Activated naive CD4-positive, alpha-beta T cell treated with anti-CD3 and anti-CD28 coated beads, Interleukin-2, amount 50 U/mL, for 24 hours (primary cell): ENCODE data around the gene NINJ2.
"Not testable (repeated sequence)": the region's sequence is repeated elsewhere in the genome, so short reads cannot be mapped to it uniquely, and the experiment has no call there.

Experiments used
- H3K27ac Mint-ChIP-seq: one replicate; pipeline ENCODE4 v1.8.0; 2021; ENCODE audit warnings: mild to moderate bottlenecking, mixed read lengths
- H3K27me3 Mint-ChIP-seq: one replicate; pipeline ENCODE4 v1.8.0; 2021; ENCODE audit warnings: mixed read lengths
- H3K36me3 Mint-ChIP-seq: one replicate; pipeline ENCODE4 v1.8.0; 2021; ENCODE audit warnings: mixed read lengths
- H3K4me1 Mint-ChIP-seq: one replicate; pipeline ENCODE4 v1.8.0; 2021; ENCODE audit warnings: mixed read lengths
- H3K4me3 Mint-ChIP-seq: one replicate; pipeline ENCODE4 v1.8.0; 2021; ENCODE audit warnings: mild to moderate bottlenecking, mixed read lengths
- H3K9me3 Mint-ChIP-seq: one replicate; pipeline ENCODE4 v1.8.0; 2021; ENCODE audit warnings: mixed read lengths

Gene NINJ2, protein sequence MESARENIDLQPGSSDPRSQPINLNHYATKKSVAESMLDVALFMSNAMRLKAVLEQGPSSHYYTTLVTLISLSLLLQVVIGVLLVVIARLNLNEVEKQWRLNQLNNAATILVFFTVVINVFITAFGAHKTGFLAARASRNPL

DNA sequence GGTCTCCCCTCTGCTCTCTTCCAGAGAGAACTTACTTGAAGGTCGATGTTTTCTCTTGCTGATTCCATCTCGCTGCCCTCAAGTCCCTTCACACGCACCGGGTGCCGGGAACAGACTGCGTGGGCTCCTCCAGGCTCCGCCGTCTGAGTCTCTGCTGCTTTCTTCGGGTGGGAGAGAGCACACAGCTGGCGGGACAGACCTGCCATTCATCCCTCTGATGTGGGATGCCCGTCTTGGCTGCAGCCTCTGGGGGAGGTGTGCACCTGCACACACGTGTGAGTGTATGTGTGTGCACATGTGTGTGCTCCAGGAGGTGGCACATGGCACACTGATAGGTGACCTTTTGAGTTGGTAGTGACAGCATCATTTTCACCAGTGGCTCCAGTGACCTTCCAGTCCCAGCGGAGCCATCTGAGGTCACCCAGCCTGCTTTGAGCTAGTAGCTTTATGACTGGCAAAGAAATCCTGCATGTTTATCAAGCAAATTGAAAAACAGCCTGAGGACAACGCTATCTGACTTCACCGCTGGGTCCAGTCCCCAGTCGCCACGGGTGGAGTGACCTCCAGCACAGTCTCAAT, at the start of gene NINJ2:
TSS of gene NINJ2 (minus strand) at position 153 of the 579 bp plus-strand sequence. CDS start at position 68, 85 bp downstream.
- Mint-ChIP-seq H3K27me3 (no peaks in the 10 kb centered on the region), H3K27ac (peak within 1 kb of the TSS; percentile 84), H3K9me3 (no peaks in the 10 kb centered on the region), H3K4me1 (peaks cover 63% of the 10 kb centered on the region), H3K36me3 (no peaks in the 10 kb centered on the region), H3K4me3 (peak within 1 kb of the TSS; percentile 82)

DNA sequence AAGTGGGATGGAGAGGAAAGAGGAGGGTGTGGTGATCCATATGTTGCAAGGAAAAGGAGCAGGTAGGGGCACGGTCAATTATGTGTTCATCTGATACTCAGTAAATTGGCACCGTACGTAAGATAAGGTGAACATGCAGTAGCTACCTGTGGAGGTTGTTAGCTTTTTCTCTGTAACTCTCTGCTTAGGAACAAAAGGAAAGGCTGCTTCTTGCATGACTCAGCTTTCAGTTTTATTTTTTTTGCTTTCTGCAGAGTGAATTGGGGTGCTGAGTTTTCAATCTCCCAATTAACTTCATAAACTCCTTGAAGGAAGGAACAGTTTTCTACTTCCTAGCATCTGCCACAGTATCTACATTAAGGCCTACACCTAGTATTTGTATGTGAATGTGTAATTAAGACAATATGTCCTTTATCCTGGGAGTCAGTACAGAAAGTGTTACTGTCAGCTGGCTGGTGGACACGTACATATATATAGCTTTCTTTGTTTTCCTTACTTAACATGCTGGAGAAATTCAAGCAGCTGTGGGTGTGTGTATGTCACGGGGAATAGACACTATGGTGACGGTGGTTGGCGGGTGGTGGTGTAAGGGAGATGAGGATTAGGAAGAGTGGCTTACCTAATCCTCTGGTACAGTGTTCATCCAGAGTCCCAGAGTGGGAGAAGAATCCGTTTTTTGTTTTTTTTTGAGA, 49.1 kb upstream of the NINJ2 start:
- Mint-ChIP-seq H3K36me3 (no peaks in the 10 kb centered on the region), H3K27ac (peak overlapping the region; percentile 84), H3K4me1 (peaks cover 40% of the 10 kb centered on the region), H3K27me3 (no peaks in the 10 kb centered on the region), H3K4me3 (peak overlapping the region; percentile 49), H3K9me3 (no peaks in the 10 kb centered on the region)

DNA sequence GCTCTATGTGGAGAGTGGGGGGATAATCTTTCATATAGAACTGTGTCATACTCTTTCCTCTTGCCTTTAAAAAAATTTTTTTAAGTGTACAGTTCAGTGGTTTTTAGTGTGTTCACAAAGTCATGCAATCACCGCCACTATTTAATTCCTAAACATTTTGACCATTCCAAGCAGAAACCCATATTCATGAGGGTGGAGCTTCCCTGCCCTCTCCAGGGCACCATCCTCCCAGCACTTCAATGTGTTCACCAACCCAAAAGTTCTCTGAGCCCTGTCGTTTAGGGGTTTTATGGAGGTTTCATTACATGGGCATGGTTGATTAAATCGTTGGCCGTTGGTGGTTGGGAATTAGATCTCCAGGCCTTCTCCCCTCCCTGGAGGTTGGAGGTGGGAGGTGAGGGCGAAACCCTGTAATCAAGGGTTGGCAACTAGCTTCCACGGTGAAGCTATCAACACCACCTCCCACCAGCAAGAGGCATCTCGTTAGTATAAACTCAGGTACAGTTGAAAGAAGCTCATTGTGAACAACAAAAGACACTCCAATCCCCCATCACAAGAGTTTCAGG, 46.3 kb upstream of the NINJ2 start:
- Mint-ChIP-seq H3K4me1 (peaks cover 22% of the 10 kb centered on the region), H3K36me3 (no peaks in the 10 kb centered on the region), H3K27me3 (no peaks in the 10 kb centered on the region), H3K27ac (no peak overlapping the region), H3K9me3 (no peaks in the 10 kb centered on the region), H3K4me3 (no peak overlapping the region)

DNA sequence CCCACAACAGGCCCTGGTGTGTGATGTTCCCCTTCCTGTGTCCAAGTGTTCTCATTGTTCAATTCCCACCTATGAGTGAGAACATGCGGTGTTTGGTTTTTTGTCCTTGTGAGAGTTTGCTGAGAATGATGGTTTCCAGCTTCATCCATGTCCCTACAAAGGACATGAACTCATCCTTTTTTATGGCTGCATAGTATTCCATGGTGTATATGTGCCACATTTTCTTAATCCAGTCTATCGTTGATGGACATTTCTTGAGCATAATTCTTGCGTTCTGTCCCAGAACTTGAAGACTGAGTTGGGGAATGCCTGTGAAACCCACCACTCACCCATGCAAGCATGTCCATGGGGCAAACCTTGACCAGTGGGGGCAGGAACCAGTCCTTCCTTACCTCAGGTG, 44.8 kb upstream of the NINJ2 start:
- H3K9me3 Mint-ChIP-seq, H3K36me3 Mint-ChIP-seq, H3K4me3 Mint-ChIP-seq, H3K27me3 Mint-ChIP-seq, H3K27ac Mint-ChIP-seq: not testable (repeated sequence)
- H3K4me1 Mint-ChIP-seq: peaks cover 18% of the 10 kb centered on the region

DNA sequence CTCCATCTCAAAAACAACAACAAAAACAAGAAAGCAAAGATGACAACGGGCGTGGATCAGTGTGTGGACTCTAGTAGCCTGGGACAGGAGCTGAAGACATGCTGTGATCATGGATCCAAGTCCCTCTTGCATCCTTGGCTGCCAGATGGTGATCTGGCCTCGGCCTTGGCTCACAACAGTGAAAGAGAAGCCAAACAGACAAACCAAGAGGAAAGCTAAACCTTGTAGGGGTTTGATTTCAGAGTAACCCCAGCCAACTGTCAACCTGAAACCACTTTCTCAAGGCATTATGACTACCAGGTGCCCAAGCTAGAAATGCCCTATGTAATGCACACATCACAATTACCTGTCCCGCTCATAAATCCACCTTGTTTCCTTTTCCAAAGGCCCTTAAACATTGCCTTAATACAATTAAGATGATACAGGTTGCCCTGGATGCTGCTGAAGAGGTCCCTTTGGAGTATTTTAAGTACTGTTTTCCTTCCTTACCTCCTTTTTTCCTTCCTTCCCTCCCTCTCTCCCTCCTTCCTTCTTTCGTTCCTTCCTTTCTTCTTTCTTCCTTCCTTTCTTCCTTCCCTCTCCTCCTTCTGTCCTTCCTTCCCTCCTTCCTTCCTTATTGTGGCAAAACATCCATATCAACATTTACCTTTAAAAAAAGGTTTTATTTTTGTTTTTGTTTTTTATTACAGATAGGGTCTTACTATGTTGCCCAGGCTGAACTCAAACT, 41.4 kb upstream of the NINJ2 start:
- Mint-ChIP-seq H3K9me3 (no peaks in the 10 kb centered on the region), H3K36me3 (no peaks in the 10 kb centered on the region), H3K4me1 (peaks cover 18% of the 10 kb centered on the region), H3K27ac (no peak overlapping the region), H3K4me3 (no peak overlapping the region), H3K27me3 (no peaks in the 10 kb centered on the region)

DNA sequence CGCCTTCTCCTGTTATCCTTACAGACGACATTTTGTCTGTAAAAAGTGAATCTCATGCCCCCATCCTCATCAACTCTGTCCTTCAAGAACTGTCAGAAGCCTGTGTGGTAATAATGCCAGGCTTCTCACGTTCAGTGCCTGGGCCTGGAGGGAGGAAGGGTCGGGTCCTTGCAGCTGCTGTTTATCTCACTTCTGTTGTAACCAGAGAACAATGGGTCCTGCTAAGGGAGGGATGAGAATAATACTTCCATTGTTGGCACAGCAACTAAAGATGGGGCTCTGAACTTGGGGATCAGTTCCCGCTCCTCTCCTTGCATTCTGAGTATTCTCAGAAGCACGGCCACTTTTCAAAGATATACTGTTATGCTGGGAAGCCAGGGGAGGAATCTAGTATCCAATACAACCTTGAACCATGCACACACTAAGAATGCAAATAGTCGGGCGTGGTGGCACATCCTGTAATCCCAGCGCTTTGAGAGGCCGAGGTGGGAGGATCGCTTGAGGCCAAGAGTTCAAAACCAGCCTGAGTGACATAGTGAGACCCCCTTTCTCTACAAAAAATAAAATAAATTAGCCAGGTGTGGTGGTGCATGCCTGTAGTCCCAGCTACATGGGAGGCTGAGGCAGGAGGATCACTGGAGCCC, 38.8 kb upstream of the NINJ2 start:
- H3K4me3 Mint-ChIP-seq: no peak overlapping the region
- no peaks in the 10 kb centered on the region for H3K9me3 Mint-ChIP-seq
- H3K27ac Mint-ChIP-seq: no peak overlapping the region
- H3K27me3 Mint-ChIP-seq: no peaks in the 10 kb centered on the region
- H3K36me3 Mint-ChIP-seq: peaks cover 4% of the 10 kb centered on the region
- H3K4me1 Mint-ChIP-seq: peaks cover 33% of the 10 kb centered on the region

DNA sequence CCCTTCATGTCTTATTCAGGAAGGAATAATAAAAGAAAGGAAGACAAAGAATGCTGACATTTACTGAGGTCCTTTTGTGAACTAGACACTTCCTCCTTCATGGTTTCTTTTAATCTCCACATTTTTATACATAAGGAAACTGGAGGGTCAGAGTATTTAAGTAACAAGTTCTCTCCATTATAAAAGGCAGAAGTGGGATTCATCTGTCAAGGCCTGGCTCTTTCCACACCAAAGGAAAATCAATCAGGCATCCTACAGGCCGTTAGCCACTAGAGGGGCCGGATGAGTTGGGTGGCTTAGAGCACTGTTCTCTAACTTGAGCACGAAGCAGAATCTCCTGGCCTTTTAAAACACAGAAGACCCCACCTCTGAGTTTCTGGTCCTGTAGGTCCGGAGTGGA, 36.8 kb upstream of the NINJ2 start:
- Mint-ChIP-seq H3K4me1 (peaks cover 53% of the 10 kb centered on the region), H3K36me3 (peaks cover 4% of the 10 kb centered on the region), H3K27ac (peak overlapping the region; percentile 35), H3K9me3 (no peaks in the 10 kb centered on the region), H3K4me3 (no peak overlapping the region), H3K27me3 (no peaks in the 10 kb centered on the region)

DNA sequence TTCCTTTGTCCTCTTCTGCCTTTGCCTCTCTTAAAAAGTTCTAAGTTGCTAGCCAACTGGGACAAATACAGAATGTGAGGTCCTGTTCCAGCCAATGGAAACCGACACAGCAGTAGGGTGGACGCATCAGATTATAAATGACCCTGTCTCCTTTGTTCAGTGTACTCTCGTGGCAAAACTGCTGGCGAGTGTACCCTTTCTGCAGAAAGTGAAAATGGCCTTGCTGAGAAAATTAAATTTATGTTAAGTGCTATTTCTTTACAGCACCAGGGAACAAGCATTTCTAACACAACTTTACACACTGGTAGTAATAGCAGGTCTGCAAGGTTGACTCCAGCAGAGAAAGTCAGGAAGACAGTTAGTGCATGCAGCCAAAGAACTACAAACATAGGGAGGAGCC, 35.0 kb upstream of the NINJ2 start:
- H3K9me3 Mint-ChIP-seq, H3K27me3 Mint-ChIP-seq, H3K36me3 Mint-ChIP-seq, H3K4me3 Mint-ChIP-seq: not testable (repeated sequence)
- Mint-ChIP-seq H3K27ac (peak overlapping the region; percentile 41), H3K4me1 (peaks cover 55% of the 10 kb centered on the region)

DNA sequence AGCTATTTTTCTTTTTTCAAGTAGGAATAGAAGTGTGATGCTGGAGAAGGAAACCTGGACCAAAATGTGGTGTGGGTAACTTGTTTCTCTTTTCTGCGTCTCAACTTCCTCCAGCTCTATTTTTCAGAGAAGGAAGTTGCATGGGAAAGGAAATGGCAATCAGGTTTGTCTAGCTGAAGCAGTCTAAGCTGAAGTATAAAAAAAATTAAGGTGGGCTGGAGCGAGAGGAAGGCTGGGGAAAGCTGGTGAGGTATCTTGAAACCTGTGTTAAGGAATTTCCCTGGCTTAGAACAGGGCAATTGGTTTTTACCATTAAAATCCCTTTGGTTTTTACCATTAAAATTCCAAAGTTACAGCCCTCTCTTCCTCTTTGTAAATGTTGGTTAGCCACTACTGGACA, 34.2 kb upstream of the NINJ2 start:
- Mint-ChIP-seq H3K27me3 (no peaks in the 10 kb centered on the region), H3K27ac (peak overlapping the region; percentile 84), H3K4me1 (peaks cover 55% of the 10 kb centered on the region)

DNA sequence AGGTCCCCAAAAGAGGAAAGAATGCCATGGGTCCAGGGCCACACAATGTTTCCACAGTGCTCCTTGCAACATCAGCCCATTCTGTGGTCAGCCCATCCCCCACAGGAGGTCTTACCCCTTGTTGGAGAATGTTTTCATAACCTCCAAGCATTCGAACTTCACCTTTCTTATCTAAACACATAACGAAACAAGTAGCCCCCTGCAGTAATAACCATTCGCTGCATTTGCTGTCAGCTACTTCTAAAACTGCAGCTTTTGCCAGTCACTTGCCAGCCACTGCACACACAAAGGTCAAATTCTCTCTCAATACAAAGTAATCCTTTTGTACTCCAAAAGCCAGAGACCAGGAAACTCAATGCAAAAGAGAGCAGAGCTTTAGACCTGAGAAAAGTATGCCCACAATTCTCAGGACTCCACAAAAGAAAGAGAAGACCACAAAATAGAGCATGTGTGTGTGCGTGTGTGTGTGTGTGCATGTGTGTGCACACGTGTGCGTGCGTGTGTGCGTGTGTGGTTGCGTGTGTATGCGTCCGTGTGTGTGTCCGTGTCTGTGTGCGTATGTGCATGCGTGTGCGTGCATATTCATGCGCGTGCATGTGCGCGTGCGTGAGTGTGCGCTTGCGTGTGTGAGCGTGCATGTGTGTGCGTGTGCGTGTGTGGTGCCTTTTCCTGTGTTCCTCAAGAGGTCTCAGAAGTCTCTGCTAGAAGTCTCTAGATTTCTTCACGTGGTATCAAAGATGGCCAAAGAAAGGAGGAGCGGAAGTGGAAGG, 31.7 kb upstream of the NINJ2 start:
- Mint-ChIP-seq H3K4me1 (peaks cover 46% of the 10 kb centered on the region), H3K4me3 (peak overlapping the region; percentile 19), H3K27ac (peak overlapping the region; percentile 68)

More for the DNA sequence above, 34.2 kb upstream of the NINJ2 start:
- Mint-ChIP-seq H3K9me3 (no peaks in the 10 kb centered on the region), H3K4me3 (peak overlapping the region; percentile 49), H3K36me3 (peaks cover 4% of the 10 kb centered on the region)

DNA sequence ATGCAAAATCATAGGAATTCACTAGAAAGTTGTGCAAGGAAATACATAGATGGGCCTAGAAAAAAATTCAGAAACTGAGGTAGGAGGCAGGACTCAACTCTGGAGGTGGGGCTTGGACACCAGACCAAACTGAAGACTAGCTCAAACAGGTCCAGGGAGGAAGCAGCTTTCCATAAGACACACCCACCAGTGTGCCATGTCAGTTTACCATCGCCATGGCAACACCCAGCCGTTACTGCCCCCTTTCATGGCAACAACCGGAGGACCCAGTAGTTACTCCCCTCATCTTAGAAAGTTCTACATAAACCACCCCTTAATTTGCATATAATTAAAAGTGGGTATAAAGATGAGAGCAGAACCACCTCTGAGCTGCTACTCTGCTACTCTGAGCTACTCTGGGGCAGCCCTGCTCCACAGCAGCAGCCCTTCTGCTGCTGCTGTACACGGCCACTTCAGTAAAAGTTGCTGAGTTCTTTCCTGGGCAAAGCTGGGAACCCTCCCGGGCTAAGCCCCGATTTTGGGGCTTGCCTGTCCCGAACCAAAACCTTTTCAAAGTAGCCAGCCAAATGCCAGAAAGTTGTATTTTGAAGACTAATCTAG, 30.8 kb upstream of the NINJ2 start:
- no peaks in the 10 kb centered on the region for H3K27me3 Mint-ChIP-seq
- peaks cover 4% of the 10 kb centered on the region for H3K36me3 Mint-ChIP-seq
- H3K4me1 Mint-ChIP-seq: peaks cover 41% of the 10 kb centered on the region
- H3K4me3 Mint-ChIP-seq: no peak overlapping the region
- no peaks in the 10 kb centered on the region for H3K9me3 Mint-ChIP-seq
- peak overlapping the region; percentile 72 for H3K27ac Mint-ChIP-seq

More for the DNA sequence above, 31.7 kb upstream of the NINJ2 start:
- Mint-ChIP-seq H3K36me3 (peaks cover 4% of the 10 kb centered on the region), H3K9me3 (no peaks in the 10 kb centered on the region), H3K27me3 (no peaks in the 10 kb centered on the region)

DNA sequence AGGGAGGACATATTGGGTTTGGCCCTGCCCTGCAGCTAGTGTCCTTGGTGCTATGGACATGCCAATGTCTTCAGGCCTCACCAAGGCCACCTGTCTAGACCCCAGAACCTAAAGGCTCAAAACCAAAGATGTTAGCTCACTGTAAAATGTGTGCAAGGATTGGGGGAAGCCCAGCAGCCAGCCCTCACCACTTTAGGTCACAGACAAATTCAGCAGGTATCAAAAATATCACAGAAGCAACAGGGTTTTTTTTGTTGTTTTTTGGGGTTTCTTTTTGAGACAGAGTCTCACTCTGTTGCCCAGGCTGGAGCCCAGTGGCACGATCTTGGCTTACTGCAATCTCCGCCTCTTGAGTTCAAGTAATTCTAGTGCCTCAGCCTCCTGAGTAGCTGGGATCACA, 29.0 kb upstream of the NINJ2 start:
- no peaks in the 10 kb centered on the region for H3K27me3 Mint-ChIP-seq
- no peaks in the 10 kb centered on the region for H3K9me3 Mint-ChIP-seq
- no peak overlapping the region for H3K4me3 Mint-ChIP-seq
- no peaks in the 10 kb centered on the region for H3K36me3 Mint-ChIP-seq
- peaks cover 39% of the 10 kb centered on the region for H3K4me1 Mint-ChIP-seq
- no peak overlapping the region for H3K27ac Mint-ChIP-seq

DNA sequence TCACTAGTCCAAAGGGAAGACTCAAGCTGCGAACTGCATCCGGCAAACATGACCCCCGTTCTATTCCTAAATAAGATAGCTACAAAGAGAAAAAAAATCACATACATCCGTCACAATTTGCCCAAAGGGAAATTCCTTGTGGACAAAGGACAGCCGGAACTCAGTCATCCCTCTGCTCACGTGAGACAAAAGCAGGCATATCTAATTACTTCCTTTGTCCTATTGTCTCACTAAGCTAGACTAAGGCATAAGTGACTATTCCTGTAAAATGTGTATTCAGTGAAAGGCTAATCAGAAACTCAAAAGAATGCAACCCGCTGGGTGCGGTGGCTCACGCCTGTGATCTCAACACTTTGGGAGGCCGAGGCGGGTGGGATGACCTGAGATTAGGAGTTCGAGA, 27.2 kb upstream of the NINJ2 start:
- H3K9me3 Mint-ChIP-seq: no peaks in the 10 kb centered on the region
- H3K4me1 Mint-ChIP-seq: peaks cover 36% of the 10 kb centered on the region
- H3K27ac Mint-ChIP-seq: no peak overlapping the region
- no peak overlapping the region for H3K4me3 Mint-ChIP-seq
- no peaks in the 10 kb centered on the region for H3K36me3 Mint-ChIP-seq
- H3K27me3 Mint-ChIP-seq: no peaks in the 10 kb centered on the region

DNA sequence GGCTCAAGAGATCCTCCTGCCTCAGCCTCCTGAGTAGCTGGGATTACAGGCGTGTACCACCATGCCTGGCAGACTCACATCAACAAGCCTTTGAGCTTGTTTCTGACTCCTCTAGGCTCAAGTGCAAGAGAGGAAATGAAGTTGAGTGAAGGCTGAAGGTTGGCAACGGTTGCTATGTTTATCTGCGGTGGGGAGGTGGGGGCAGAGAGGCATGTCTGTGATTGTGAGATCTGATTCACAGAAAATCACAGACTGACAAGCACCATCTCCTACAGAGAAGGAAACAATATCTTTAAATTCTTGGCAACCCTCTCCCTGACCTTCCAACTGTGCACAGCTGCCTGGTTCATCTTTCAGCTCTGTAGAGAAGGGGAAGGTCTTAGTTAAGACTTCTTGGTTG, 22.1 kb upstream of the NINJ2 start:
- Mint-ChIP-seq H3K36me3 (no peaks in the 10 kb centered on the region), H3K27me3 (no peaks in the 10 kb centered on the region), H3K9me3 (no peaks in the 10 kb centered on the region), H3K4me3 (peak overlapping the region; percentile 5), H3K27ac (peak overlapping the region; percentile 30), H3K4me1 (peaks cover 47% of the 10 kb centered on the region)
